ENCODE measurements around the gene MKI67. TPM values are rescaled to one million over a fixed set of nuclear protein-coding genes. Genes with fewer than 3 reads are reported as not detected.
"Not testable (repeated sequence)": the region's sequence is repeated elsewhere in the genome, so short reads cannot be mapped to it uniquely, and the experiment has no call there.

MKI67 gene
- total and polyA plus RNA-seq, 4 donors, result 0.03 to 4.2 (median 0.85) TPM

- intact Hi-C loops (cut with DNase I); H3K4me1 ChIP-seq (ENCODE audit: control insufficient read depth in 1 of 2, insufficient read depth in 2 of 2, low read length in 2 of 2); ATAC-seq (ENCODE audit: low FRiP score): not testable (repeated sequence)
Observed at GRCh38 chr10:128138429-128138828, 12.2 kb upstream of the MKI67 start.

GRCh38 chr10:128137877-128138276 is 11.7 kb upstream of the MKI67 start:
- no peak for DNase-seq
- Histone ChIP-seq H3K27me3 (ENCODE audit: control insufficient read depth in 1 of 2, insufficient read depth in 2 of 2, low read length in 1 of 2) (no peaks in the 10 kb centered on the region), H3K36me3 (ENCODE audit: control insufficient read depth in 1 of 2, insufficient read depth in 2 of 2, low read length in 1 of 2) (no peaks in the 10 kb centered on the region), H3K4me1 (ENCODE audit: control insufficient read depth in 1 of 2, insufficient read depth in 2 of 2, low read length in 2 of 2) (no peaks in the 10 kb centered on the region), H3K4me3 (ENCODE audit: low read length in 2 of 2) (no peak overlapping the region), H3K9me3 (ENCODE audit: control insufficient read depth, low read length) (no peaks in the 10 kb centered on the region), H3K27ac (ENCODE audit: low read depth in 1 of 2, low read length in 2 of 2) (no peak overlapping the region)
- 33 to 54% methylated on average over 1 of the region's 1 CpG for WGBS, 2 donors
- no peak for ATAC-seq (ENCODE audit: low FRiP score)
- intact Hi-C loops (cut with DNase I), result no loop called here

More at GRCh38 chr10:128138429-128138828, 12.2 kb upstream of the MKI67 start:
- H3K36me3 ChIP-seq (ENCODE audit: control insufficient read depth in 1 of 2, insufficient read depth in 2 of 2, low read length in 1 of 2); H3K27ac ChIP-seq (ENCODE audit: low read depth in 1 of 2, low read length in 2 of 2); H3K9me3 ChIP-seq (ENCODE audit: control insufficient read depth, low read length); H3K4me3 ChIP-seq (ENCODE audit: low read length in 2 of 2); DNase-seq; H3K27me3 ChIP-seq (ENCODE audit: control insufficient read depth in 1 of 2, insufficient read depth in 2 of 2, low read length in 1 of 2): not testable (repeated sequence)
- 94 to 95% methylated on average over 11 of the region's 11 CpGs for WGBS, 2 donors

- ATAC-seq (ENCODE audit: low FRiP score) (no peak), DNase-seq (no peak)
- Histone ChIP-seq H3K4me3 (ENCODE audit: low read length in 2 of 2) (no peak overlapping the region), H3K9me3 (ENCODE audit: control insufficient read depth, low read length) (no peaks in the 10 kb centered on the region), H3K4me1 (ENCODE audit: control insufficient read depth in 1 of 2, insufficient read depth in 2 of 2, low read length in 2 of 2) (no peaks in the 10 kb centered on the region), H3K36me3 (ENCODE audit: control insufficient read depth in 1 of 2, insufficient read depth in 2 of 2, low read length in 1 of 2) (no peaks in the 10 kb centered on the region), H3K27ac (ENCODE audit: low read depth in 1 of 2, low read length in 2 of 2) (no peak overlapping the region), H3K27me3 (ENCODE audit: control insufficient read depth in 1 of 2, insufficient read depth in 2 of 2, low read length in 1 of 2) (no peaks in the 10 kb centered on the region)
- intact Hi-C loops (cut with DNase I), result no loop called here
- 31 to 42% methylated on average over 1 of the region's 1 CpG for WGBS, 2 donors
Observed at GRCh38 chr10:128130051-128130450, 3.8 kb upstream of the MKI67 start.

GRCh38 chr10:128128582-128128981 is 2.4 kb upstream of the MKI67 start:
- 83 to 93% methylated on average over 8 of the region's 8 CpGs for WGBS, 2 donors
- no peaks in the 10 kb centered on the region for H3K4me1 ChIP-seq (ENCODE audit: control insufficient read depth in 1 of 2, insufficient read depth in 2 of 2, low read length in 2 of 2)
- no peak for DNase-seq
- intact Hi-C loops (cut with DNase I), result no loop called here
- no peaks in the 10 kb centered on the region for H3K27me3 ChIP-seq (ENCODE audit: control insufficient read depth in 1 of 2, insufficient read depth in 2 of 2, low read length in 1 of 2)
- ATAC-seq (ENCODE audit: low FRiP score), result no peak
- H3K4me3 ChIP-seq (ENCODE audit: low read length in 2 of 2), result no peak overlapping the region
- H3K36me3 ChIP-seq (ENCODE audit: control insufficient read depth in 1 of 2, insufficient read depth in 2 of 2, low read length in 1 of 2), result no peaks in the 10 kb centered on the region
- H3K9me3 ChIP-seq (ENCODE audit: control insufficient read depth, low read length), result no peaks in the 10 kb centered on the region
- H3K27ac ChIP-seq (ENCODE audit: low read depth in 1 of 2, low read length in 2 of 2), result no peak overlapping the region

- H3K4me3 ChIP-seq (ENCODE audit: low read length in 2 of 2), result peak overlapping the region in 1 of 2 donors; percentile 45
- no peaks in the 10 kb centered on the region for H3K4me1 ChIP-seq (ENCODE audit: control insufficient read depth in 1 of 2, insufficient read depth in 2 of 2, low read length in 2 of 2)
- no peak overlapping the region for H3K27ac ChIP-seq (ENCODE audit: low read depth in 1 of 2, low read length in 2 of 2)
- H3K27me3 ChIP-seq (ENCODE audit: control insufficient read depth in 1 of 2, insufficient read depth in 2 of 2, low read length in 1 of 2), result no peaks in the 10 kb centered on the region
- H3K9me3 ChIP-seq (ENCODE audit: control insufficient read depth, low read length), result no peaks in the 10 kb centered on the region
- no peak for DNase-seq
- ATAC-seq (ENCODE audit: low FRiP score), result no peak
- 1 to 2% methylated on average over 30 to 33 of the region's 33 CpGs for WGBS, 2 donors
- no peaks in the 10 kb centered on the region for H3K36me3 ChIP-seq (ENCODE audit: control insufficient read depth in 1 of 2, insufficient read depth in 2 of 2, low read length in 1 of 2)
- intact Hi-C loops (cut with DNase I), result no loop called here
Observed at GRCh38 chr10:128125416-128125943, 743 bp downstream of the MKI67 start.

GRCh38 chr10:128124813-128125403 is 1.3 kb downstream of the MKI67 start:
- Histone ChIP-seq H3K4me3 (ENCODE audit: low read length in 2 of 2) (no peak overlapping the region), H3K9me3 (ENCODE audit: control insufficient read depth, low read length) (no peaks in the 10 kb centered on the region), H3K36me3 (ENCODE audit: control insufficient read depth in 1 of 2, insufficient read depth in 2 of 2, low read length in 1 of 2) (no peaks in the 10 kb centered on the region), H3K27me3 (ENCODE audit: control insufficient read depth in 1 of 2, insufficient read depth in 2 of 2, low read length in 1 of 2) (no peaks in the 10 kb centered on the region), H3K4me1 (ENCODE audit: control insufficient read depth in 1 of 2, insufficient read depth in 2 of 2, low read length in 2 of 2) (no peaks in the 10 kb centered on the region), H3K27ac (ENCODE audit: low read depth in 1 of 2, low read length in 2 of 2) (no peak overlapping the region)
- intact Hi-C loops (cut with DNase I), result no loop called here
- ATAC-seq (ENCODE audit: low FRiP score) (no peak), DNase-seq (no peak)
- 49 to 52% methylated on average over 11 of the region's 11 CpGs for WGBS, 2 donors

GRCh38 chr10:128123846-128124245 is 2.4 kb downstream of the MKI67 start:
- Histone ChIP-seq H3K4me3 (ENCODE audit: low read length in 2 of 2) (no peak overlapping the region), H3K9me3 (ENCODE audit: control insufficient read depth, low read length) (no peaks in the 10 kb centered on the region), H3K36me3 (ENCODE audit: control insufficient read depth in 1 of 2, insufficient read depth in 2 of 2, low read length in 1 of 2) (no peaks in the 10 kb centered on the region), H3K27ac (ENCODE audit: low read depth in 1 of 2, low read length in 2 of 2) (no peak overlapping the region), H3K4me1 (ENCODE audit: control insufficient read depth in 1 of 2, insufficient read depth in 2 of 2, low read length in 2 of 2) (no peaks in the 10 kb centered on the region), H3K27me3 (ENCODE audit: control insufficient read depth in 1 of 2, insufficient read depth in 2 of 2, low read length in 1 of 2) (no peaks in the 10 kb centered on the region)
- ATAC-seq (ENCODE audit: low FRiP score), result no peak
- intact Hi-C loops (cut with DNase I), result no loop called here
- DNase-seq, result no peak

GRCh38 chr10:128122931-128123330 is 3.3 kb downstream of the MKI67 start:
- H3K36me3 ChIP-seq (ENCODE audit: control insufficient read depth in 1 of 2, insufficient read depth in 2 of 2, low read length in 1 of 2), result no peaks in the 10 kb centered on the region
- no peak for DNase-seq
- no peak overlapping the region for H3K27ac ChIP-seq (ENCODE audit: low read depth in 1 of 2, low read length in 2 of 2)
- H3K9me3 ChIP-seq (ENCODE audit: control insufficient read depth, low read length), result no peaks in the 10 kb centered on the region
- ATAC-seq (ENCODE audit: low FRiP score), result no peak
- 92 to 98% methylated on average over 2 of the region's 2 CpGs for WGBS, 2 donors
- intact Hi-C loops (cut with DNase I), result no loop called here
- H3K4me3 ChIP-seq (ENCODE audit: low read length in 2 of 2), result no peak overlapping the region
- no peaks in the 10 kb centered on the region for H3K27me3 ChIP-seq (ENCODE audit: control insufficient read depth in 1 of 2, insufficient read depth in 2 of 2, low read length in 1 of 2)
- no peaks in the 10 kb centered on the region for H3K4me1 ChIP-seq (ENCODE audit: control insufficient read depth in 1 of 2, insufficient read depth in 2 of 2, low read length in 2 of 2)

GRCh38 chr10:128121750-128122412 is 4.3 kb downstream of the MKI67 start:
- H3K27me3 ChIP-seq (ENCODE audit: control insufficient read depth in 1 of 2, insufficient read depth in 2 of 2, low read length in 1 of 2), result no peaks in the 10 kb centered on the region

More at GRCh38 chr10:128121750-128122412, 4.3 kb downstream of the MKI67 start:
- ATAC-seq (ENCODE audit: low FRiP score), result no peak
- 90 to 94% methylated on average over 5 of the region's 5 CpGs for WGBS, 2 donors
- no peaks in the 10 kb centered on the region for H3K4me1 ChIP-seq (ENCODE audit: control insufficient read depth in 1 of 2, insufficient read depth in 2 of 2, low read length in 2 of 2)
- intact Hi-C loops (cut with DNase I), result no loop called here
- H3K36me3 ChIP-seq (ENCODE audit: control insufficient read depth in 1 of 2, insufficient read depth in 2 of 2, low read length in 1 of 2), result no peaks in the 10 kb centered on the region
- H3K27ac ChIP-seq (ENCODE audit: low read depth in 1 of 2, low read length in 2 of 2), result no peak overlapping the region
- no peak for DNase-seq
- H3K9me3 ChIP-seq (ENCODE audit: control insufficient read depth, low read length), result no peaks in the 10 kb centered on the region
- H3K4me3 ChIP-seq (ENCODE audit: low read length in 2 of 2), result no peak overlapping the region
